Measurements from ENCODE around the gene C2CD2.

C2CD2 gene

GRCh38 chr21:41881051-41881450 is 72.8 kb downstream of the C2CD2 start:
- DNase-seq, result no peak

- DNase-seq, result no peak
Measured at GRCh38 chr21:41880153-41880552, 73.7 kb downstream of the C2CD2 start.

- DNase-seq, result no peak
Measured at GRCh38 chr21:41879190-41879998, 74.4 kb downstream of the C2CD2 start, which contains the start of gene PRDM15. Gene PRDM15, minus strand, starts transcription at chr21:41879344. Its CDS starts 18,981 bp downstream, at chr21:41860363.

- DNase-seq, result no peak
Measured at GRCh38 chr21:41878831-41879189, 75.0 kb downstream of the C2CD2 start.

- no peak for DNase-seq
Measured at GRCh38 chr21:41877901-41878830, 75.7 kb downstream of the C2CD2 start.

- DNase-seq, result no peak
Measured at GRCh38 chr21:41876928-41877652, 76.7 kb downstream of the C2CD2 start.

GRCh38 chr21:41876396-41876795 is 77.4 kb downstream of the C2CD2 start:
- DNase-seq, result no peak

GRCh38 chr21:41875086-41875485 is 78.7 kb downstream of the C2CD2 start:
- no peak for DNase-seq

- no peak for DNase-seq
Measured at GRCh38 chr21:41874611-41875010, 79.2 kb downstream of the C2CD2 start.

- no peak for DNase-seq
Measured at GRCh38 chr21:41873426-41873825, 80.4 kb downstream of the C2CD2 start.

- DNase-seq, result no peak
Measured at GRCh38 chr21:41873005-41873404, 80.8 kb downstream of the C2CD2 start.

- DNase-seq, result no peak
Measured at GRCh38 chr21:41871293-41872030, 82.4 kb downstream of the C2CD2 start.

- DNase-seq, result no peak
Measured at GRCh38 chr21:41869771-41870170, 84.0 kb downstream of the C2CD2 start.

GRCh38 chr21:41868062-41868710 is 85.6 kb downstream of the C2CD2 start:
- DNase-seq, result no peak

- no peak for DNase-seq
Measured at GRCh38 chr21:41867313-41867712, 86.5 kb downstream of the C2CD2 start.

GRCh38 chr21:41866274-41866809 is 87.5 kb downstream of the C2CD2 start:
- no peak for DNase-seq

GRCh38 chr21:41865002-41865777 is 88.6 kb downstream of the C2CD2 start:
- no peak for DNase-seq

GRCh38 chr21:41864311-41865001 is 89.4 kb downstream of the C2CD2 start:
- no peak for DNase-seq

GRCh38 chr21:41863439-41863740 is 90.4 kb downstream of the C2CD2 start:
- DNase-seq, result no peak

GRCh38 chr21:41861987-41862386 is 91.8 kb downstream of the C2CD2 start:
- DNase-seq, result no peak

Data from NCI-H2081 treated with DMSO at 0.1 percent for 48 hours (cell line).